ENCODE data around the gene FADS2.

FADS2 gene

DNA sequence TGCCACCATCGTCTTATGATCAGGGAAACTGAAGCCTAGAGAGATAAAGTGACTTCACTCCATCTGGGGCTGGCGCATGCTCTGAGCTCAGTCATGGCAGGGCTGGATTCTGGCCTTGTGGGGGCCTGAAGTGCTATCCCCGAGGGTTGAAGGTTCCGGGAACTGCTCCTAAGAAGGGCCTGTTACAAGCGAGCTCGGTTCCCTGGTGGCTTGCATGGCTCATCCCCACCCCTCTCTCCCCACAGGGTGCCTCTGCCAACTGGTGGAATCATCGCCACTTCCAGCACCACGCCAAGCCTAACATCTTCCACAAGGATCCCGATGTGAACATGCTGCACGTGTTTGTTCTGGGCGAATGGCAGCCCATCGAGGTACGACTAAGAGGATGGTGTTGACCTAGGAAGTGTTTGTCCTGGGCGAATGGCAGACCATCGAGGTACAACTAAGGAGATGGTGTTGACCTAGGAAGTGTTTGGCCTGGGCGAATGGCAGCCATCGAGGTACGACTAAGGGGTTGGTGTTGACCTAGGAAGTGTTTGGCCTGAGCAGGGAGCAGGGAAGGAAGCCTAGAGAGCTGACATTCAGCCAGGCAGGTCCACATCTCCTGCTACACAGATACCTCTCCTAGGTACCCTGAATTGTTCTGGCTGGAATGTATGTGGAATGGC is 19.9 kb downstream of the FADS2 start:
- no peak for DNase-seq (ENCODE audit: low spot score)

GRCh38 chr11:61848631-61849030 is 20.5 kb downstream of the FADS2 start:
- no peak for DNase-seq (ENCODE audit: low spot score)

- no peak for DNase-seq (ENCODE audit: low spot score)
These were observed 22.6 kb downstream of the FADS2 start for GRCh38 chr11:61850687-61851086.

DNA sequence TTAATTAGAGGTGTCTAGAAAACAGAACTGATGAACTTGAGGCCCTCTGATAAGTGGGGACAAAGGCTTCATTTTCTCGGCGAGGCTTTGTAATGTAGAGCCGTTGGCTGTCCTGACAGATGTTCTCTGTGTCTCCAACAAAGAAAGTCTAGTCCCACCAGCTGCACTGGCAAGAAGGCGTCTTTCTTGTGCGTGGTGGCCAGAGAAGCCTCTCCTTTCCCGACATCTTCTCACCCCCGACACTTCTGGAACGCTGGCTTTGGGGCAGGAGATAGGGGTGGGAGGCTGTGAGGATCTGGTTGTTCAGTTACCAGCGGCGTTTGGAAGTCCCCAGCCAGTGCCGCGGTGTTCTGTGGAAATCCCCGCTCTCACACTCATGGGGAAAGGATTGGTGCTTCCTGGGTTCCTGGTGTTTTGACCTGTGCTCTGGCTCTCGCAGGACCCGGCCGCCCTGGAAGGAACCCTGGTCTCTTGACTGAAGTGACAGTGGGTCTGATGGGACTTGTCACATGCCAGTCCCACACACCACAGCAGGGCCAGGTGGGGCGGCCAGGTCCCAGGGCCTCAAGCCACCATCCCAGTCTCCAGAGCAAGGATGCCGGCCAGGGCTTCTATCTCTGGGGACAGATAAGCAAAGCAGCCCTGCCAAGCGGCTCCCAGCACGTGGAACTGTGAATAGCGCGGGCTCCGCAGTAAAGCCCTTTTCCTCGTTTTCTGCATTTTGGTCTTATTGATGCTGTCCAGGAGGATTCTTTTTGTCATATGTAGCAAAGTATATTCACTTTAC is 23.2 kb downstream of the FADS2 start:
- DNase-seq (ENCODE audit: low spot score), result no peak

- DNase-seq (ENCODE audit: low spot score), result no peak
These were observed 23.8 kb downstream of the FADS2 start for GRCh38 chr11:61851900-61852295.

GRCh38 chr11:61853698-61854169 is 25.6 kb downstream of the FADS2 start:
- no peak for DNase-seq (ENCODE audit: low spot score)

DNA sequence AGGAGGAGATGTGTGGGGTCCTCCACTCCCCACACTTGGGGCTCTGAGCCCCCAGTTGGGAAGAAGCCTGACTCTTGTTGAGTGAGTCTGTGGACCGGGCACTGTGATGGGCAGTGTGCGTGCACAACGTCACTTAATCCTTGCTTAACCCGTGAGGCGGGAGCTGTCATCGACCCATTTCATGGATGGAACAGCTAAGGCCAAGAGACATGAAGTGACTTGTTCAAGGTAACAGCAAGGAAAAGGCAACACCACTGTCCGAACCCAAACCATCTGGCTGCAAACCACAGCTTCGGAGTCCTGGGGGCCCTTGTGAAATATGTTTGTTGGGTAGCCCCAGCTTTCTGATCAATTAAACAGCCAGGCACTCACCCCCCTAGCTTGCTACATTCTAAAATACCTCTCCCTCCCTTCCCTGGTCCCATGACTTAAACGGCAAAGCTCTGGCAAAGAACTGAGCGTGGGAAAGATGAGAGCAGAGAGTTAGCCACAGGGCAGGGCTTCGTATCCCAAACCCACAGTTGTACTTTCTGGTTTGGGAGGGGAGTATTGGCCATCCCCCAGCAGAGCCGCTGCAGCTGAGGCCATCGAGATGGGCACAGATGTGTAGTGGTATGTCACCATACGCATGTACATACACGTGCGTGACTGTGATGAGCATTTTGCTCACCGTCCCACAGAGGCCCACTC is 26.3 kb downstream of the FADS2 start:
- no peak for DNase-seq (ENCODE audit: low spot score)

DNA sequence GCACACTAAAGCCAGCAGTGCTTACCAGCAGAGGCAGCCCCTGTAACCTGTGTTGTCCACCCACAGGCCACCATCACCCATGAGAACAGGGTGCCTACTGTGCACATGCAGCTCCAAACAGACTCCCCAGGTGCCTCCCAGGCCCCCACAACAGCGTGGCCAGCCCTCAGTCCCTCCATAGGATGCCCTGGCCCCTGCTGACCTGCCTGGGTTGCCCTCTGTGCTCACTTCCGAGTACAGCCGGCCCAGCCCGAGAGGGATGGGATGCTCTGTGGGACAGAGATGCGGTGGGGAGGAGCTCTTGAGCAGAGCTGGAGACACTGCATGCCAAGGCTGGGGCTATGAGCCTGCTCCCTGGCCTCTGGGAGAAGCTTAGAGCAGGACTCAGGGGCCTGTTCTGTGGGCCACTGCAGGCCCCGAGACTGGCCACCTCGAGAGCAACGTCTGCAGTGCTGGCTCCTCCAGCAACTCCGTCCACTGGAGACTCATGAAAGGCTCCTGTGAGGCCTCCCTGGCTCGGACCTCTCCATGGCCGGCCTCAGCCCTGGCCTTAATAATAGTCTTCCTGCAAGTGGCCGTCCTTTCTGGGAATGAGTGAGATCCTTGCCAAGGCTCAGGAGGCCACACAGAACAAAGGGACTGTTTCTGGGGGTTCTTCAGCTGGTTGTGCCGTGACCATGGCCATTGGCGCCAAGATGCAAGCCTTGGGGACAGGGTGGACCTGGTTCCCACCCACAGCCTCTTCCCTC is 27.0 kb downstream of the FADS2 start:
- DNase-seq (ENCODE audit: low spot score), result no peak

- no peak for DNase-seq (ENCODE audit: low spot score)
These were observed 28.0 kb downstream of the FADS2 start for GRCh38 chr11:61855939-61856680.

DNA sequence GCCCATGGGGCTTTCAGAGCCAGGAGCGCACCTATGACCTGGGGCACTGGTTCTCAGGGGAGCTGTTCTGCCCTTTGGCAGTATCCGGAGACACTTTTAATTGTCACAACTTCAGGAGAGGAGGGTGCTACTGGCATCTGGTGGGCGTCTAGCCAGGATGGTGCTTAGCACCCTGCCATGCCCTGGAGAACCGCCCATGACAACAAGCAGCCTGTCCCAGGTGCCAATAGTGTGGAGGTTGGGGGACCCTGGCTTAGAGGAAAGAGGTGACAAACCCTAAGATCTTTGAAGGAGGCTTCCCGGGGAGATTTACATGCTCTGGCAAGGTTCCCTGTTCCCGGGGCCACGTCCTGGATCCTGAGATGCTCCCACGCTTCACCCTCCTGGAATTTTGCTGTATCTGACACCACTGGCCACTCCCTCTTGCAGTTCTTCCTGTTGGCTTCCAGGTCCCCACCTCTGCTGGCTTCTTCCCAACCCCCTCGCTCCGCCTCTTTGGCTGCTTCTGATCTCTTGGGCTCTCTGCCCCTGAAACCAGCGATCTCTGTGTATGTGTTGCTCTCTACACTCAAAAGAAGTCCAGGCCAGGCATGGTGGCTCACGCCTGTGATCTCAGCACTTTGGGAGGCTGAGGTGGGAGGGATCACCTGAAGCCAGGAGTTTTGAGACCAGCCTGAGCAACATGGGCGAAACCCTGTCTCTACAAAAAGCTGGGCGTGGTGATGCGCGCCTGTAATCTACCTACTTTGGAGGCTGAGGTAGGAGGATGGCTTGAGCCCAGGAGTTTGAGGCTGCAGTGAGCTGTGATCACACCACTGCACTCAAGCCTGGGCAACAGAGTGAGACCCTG is 32.2 kb downstream of the FADS2 start:
- DNase-seq (ENCODE audit: low spot score), result no peak

GRCh38 chr11:61861634-61862033 is 33.5 kb downstream of the FADS2 start:
- DNase-seq (ENCODE audit: low spot score), result no peak

- DNase-seq (ENCODE audit: low spot score), result no peak
These were observed 34.8 kb downstream of the FADS2 start for GRCh38 chr11:61862714-61863547.

DNA sequence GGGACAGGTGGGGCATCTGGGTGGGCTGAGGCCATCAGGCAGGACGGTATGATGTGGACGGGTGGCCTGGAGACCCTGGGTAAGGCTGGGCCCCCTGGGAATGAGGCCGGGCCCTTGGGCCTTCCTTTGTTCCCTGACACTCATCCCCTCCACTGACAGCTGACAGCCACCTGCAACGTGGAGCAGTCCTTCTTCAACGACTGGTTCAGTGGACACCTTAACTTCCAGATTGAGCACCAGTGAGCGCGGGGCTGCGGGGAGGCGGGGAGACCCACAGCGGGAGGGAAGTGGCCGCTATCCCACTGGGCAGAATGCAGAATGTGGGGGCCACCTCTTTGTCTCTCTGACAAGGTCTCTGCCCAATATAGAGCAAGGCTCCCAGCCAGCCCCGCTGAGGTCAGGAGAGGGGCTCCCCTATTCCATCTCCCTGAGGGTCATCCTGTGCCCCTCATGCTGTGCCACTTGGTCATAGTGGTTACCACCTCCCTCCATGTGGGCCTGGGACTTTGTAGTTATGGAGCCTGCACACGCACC is 35.5 kb downstream of the FADS2 start:
- DNase-seq (ENCODE audit: low spot score), result no peak

DNA sequence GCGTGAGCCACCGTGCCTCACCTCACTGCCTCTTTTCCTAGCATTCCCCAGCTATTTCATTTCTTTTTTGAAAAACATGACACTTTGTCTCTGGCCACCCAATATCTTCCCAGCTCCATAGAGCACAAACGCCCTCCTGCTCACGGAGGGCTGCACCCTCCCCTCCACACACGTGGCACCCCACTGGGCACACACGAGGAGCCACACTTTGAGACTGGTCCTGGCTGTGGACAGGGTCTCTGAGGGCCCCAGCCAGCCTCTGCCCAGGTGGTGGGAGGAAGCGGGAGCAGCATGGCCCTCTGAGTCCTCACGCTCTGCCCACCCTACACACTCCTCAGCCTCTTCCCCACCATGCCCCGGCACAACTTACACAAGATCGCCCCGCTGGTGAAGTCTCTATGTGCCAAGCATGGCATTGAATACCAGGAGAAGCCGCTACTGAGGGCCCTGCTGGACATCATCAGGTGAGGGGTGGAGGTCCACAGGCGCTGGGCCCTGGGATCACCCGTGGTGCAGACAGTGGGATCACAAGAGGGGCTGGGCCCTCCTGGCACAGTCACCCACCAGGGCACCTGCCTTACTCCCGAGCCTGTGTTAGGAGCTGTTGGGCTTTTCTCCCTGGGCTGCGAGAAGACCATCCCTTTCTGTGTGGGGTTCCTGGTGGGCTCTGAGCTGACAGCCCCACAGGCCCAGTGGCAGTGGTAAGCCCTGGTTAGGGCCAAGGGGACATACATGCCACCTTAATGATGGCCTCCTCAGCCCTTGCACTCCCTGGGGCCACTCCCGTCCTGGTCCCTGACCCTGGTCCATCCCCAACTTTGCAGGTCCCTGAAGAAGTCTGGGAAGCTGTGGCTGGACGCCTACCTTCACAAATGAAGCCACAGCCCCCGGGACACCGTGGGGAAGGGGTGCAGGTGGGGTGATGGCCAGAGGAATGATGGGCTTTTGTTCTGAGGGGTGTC is 37.0 kb downstream of the FADS2 start:
- no peak for DNase-seq (ENCODE audit: low spot score)

GRCh38 chr11:61866231-61866957 is 38.3 kb downstream of the FADS2 start:
- no peak for DNase-seq (ENCODE audit: low spot score)

GRCh38 chr11:61866958-61867343 is 38.9 kb downstream of the FADS2 start:
- DNase-seq (ENCODE audit: low spot score), result no peak

DNA sequence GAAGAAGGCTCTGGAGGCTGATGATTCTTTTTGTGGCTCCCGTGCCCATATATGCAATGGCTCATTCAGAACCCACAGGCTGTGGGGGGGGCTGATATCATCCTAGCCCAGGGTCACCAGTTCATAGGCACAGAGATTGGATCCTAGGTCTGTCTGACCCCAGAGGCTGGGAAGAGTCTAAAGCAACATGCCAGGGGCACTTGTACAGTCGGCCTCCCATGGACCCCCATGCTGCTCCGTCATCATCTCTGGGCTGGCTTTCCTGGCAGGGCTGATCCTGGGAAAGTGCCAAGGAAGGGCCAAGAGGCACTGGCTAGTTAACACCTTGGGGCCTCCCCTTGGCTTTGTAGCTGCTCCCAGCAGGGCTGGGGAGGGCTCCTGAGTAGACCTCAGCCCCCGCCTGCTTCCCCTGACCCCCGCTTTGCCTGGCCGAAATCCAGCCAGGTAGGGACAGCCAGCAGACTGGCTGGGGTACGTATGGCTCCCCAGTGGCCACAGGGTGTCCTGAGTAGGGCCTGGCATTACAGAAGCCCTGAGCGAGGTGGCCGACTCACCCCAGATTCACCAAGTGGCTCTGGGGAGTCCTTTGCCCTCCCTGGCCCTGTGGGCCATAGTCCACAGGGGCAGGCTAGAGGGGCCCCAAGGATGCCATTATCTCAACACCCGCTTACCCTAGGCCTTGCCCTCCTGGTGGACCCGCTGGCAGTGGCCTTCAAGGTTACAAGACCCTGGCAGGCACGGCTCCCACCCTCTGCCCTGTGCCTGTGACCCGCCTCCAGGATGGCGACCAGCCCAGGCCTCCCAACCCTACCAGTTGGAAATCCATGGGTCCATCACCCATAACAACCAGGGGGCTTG is 40.7 kb downstream of the FADS2 start:
- DNase-seq (ENCODE audit: low spot score), result no peak
